Stimulated activated CD4-positive, alpha-beta T cell treated with anti-CD3 and anti-CD28 coated beads, Interleukin-2, amount 100 ng/mL, for 48 hours (primary cell): ENCODE measurements around the gene UBIAD1.
"Not testable (repeated sequence)": the region's sequence is repeated elsewhere in the genome, so short reads cannot be mapped to it uniquely, and the experiment has no call there.

Source experiments
- DNase-seq, 2 donors: peaks; one replicate each; pipeline ENCODE4 v3.0.0-alpha.2; 2020

The UBIAD1 gene

GRCh38 chr1:11280719-11281376, 7.8 kb downstream of the UBIAD1 start:
- DNase-seq = no peak

- DNase-seq = no peak
These were observed 8.7 kb downstream of the UBIAD1 start for GRCh38 chr1:11281518-11282331.

- no peak for DNase-seq
These were observed 10.2 kb downstream of the UBIAD1 start for GRCh38 chr1:11283151-11283550.

GRCh38 chr1:11284784-11285183, 11.8 kb downstream of the UBIAD1 start:
- no peak for DNase-seq

GRCh38 chr1:11285883-11286734, 13.1 kb downstream of the UBIAD1 start:
- no peak for DNase-seq

DNA sequence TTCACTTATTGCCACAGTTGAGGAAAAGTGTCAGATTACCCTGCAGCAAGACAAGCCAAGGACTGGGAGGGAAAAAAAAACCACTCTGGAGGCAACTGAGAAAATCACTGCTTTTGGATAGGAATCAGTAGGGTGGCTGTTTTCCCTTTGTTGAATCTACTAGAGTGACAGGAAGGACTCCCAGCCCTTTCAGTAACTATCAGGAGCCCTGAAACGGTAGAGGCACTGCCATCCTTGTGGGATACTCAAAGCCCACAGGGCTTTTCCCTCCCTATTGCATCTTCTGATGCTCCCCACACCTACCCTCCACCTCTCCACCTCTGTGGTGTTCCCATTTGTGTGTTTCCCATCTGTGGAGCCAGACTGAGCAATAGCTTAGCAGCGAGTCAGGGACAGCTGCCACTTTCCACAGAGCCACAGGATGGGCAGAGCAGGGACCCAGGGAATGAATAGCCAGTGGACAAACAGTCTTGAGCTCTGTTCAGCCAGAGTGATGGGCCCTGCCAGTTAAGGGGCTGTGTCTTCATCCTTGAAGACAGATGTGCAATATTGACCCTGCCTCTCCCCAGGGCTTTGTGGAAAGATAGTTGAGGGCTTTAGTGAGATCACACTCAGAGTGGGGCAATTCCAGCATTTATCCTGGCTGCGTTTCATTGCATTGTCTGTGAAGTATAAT, 13.9 kb downstream of the UBIAD1 start:
- no peak for DNase-seq

DNA sequence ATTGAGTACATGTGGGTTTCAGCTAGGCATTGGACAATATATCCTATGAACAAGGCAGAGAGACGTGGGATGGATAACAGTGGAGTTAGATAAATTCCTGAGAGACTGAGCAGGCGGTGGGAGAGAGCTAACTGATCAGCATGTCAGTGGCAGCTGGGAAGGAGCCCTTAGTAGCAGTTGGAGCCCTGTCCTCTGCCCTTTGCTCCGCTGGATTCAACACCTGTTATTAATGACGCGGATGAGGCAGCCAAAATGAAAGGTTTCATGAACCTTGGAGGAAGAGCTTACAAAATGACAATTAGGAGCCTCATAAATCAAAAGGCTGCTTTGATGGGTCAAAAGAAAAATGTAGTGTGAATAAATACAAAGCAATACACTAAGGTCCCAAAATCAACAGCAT, 16.1 kb downstream of the UBIAD1 start:
- DNase-seq = no peak

- DNase-seq = no peak
These were observed 18.1 kb downstream of the UBIAD1 start for GRCh38 chr1:11291049-11291448.

DNA sequence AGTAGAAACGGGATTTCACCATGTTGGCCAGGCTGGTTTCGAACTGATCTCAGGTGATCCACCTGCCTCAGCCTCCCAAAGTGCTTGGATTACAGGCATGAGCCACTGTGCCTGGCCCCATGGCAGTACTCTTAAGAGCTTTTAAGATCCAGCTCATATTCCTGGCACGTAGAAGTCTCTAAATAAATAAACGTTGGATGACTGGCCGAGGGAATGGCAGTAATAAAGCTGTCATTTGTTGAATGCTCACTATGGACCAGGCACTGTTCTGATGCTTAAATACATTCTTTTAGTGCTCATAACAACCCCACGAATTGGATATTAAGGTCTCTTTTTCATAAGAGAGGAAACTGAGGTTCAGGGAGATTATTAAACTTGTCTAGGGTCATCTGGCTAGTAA, 20.9 kb downstream of the UBIAD1 start:
- no peak for DNase-seq

DNA sequence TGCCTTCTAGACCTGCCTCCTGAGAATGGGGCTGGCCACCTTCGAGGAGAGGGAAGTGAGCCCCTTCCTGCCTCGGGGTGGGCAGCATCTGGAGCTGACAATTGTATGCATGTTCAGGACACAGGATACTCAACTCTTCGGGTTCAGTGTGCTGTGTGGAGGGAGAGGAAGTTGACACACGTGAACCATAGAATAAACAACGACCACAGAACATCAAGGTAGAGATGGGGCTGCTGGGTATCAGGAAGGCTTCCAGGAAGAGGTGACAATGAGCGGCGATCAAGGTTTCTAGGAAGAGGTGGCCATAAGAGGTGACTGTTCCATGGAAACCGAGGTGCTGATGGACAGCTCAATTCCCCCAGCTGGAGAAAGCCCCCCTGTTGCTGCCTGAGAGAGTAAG, 22.0 kb downstream of the UBIAD1 start:
- no peak for DNase-seq

GRCh38 chr1:11295905-11296304, 22.9 kb downstream of the UBIAD1 start:
- DNase-seq = no peak

- DNase-seq = not testable (repeated sequence)
These were observed 24.8 kb downstream of the UBIAD1 start for GRCh38 chr1:11297774-11298173.

DNA sequence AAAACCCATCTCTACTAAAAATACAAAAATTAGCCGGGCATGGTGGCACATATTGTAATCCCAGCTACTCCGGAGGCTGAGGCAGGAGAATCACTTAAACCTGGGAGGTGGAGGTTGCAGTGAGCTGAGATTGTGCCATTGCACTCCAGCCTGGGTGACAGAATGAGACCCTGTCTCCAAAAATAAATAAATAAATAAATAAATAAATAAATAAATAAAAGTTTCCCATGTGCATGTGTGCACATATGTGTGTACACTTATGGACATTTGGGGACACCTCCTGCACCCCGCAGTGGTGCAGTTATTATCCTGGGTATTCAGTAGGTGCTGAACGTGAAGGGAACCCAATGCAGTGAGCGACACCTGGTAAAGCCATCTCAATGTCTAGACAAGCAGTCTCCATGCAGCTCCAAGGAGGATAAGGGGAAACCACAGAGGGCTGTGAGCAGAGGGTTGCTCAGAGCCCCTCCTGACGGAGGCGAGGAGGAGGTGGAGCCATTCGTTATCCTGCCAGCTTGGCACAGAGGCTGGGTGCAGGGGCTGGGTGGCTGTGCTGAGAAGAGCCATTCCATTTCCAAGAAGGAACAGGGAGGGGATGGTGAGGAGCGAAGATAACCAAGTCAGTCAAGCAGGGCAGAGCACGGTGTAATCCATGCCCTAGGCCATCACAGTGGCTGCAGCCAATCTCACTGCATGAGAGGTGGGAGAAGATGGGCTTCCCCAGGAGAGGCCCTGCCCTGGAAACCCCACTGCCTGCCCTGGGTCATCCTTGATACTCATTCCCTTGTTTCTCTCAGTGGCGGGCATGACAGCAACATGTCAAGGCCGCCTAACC, 25.6 kb downstream of the UBIAD1 start:
- no peak for DNase-seq

DNA sequence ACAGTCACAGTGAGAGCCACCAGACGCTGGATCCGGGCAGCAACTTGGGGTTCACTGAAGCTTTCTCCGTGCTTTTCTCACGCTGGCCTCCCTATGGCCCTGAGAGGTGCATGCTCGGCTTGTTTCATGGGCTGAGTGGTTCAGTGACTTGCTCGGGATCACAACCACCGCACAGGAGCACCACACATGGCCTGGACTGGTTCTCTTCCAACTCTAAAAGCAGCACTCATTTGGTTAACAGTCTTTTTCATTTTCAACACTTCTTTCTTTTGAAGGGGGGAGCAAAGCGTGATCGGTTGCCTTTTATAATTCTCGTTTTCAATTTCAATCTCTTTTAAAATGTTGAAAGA, 26.2 kb downstream of the UBIAD1 start:
- no peak for DNase-seq

DNA sequence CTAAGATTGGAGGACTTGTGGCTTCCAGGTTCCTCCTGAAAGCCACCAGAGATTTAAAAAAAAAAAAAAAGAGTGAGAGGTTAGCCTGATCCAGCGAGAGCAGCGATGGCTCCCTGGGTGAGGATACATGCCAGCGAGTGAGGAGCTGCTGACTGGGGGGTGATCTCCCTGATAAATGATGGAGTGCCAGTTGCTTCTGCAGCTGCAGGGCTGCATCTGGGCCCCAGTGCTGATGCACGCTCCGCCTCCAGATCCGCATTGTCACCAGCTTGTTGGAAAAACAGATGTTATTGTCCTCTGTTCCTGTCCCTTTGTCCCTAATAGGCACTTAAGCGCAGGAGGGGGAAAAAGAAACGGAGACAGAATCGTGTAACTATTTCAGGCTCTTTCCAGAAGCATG, 28.6 kb downstream of the UBIAD1 start:
- no peak for DNase-seq

GRCh38 chr1:11302366-11302765, 29.4 kb downstream of the UBIAD1 start:
- DNase-seq = no peak

DNA sequence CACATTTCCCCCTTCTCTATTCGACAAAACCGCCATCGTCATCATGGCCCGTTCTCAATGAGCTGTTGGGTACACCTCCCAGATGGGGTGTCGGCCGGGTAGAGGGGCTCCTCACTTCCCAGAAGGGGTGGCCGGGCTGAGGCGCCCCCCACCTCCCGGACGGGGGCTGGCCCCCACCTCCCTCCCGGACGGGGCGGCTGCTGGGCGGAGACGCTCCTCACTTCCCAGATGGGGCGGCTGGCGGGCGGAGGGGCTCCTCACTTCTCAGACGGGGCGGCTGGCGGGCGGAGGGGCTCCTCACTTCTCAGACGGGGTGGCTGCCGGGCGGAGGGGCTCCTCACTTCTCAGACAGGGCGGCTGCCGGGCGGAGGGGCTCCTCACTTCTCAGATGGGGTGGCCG, 32.5 kb downstream of the UBIAD1 start:
- not testable (repeated sequence) for DNase-seq

DNA sequence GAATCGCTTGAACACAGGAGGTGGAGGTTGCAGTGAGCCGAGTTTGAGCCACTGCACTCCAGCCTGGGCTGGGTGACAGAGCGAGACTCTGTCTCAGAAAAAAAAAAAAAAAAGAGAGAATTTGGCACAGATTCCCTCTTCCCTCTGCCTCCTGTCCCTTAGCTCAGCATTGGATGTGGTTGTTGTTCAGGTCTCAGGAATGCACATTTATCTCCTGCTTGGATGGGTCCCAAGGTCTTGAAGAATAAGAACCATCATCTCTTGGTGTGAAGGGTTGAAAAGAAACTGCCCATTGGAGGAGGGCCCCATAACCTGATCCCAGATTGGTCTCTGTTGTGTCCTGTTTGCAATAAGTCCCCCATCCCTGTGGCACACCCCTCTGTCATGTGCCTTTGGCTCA, 34.9 kb downstream of the UBIAD1 start:
- DNase-seq = no peak

DNA sequence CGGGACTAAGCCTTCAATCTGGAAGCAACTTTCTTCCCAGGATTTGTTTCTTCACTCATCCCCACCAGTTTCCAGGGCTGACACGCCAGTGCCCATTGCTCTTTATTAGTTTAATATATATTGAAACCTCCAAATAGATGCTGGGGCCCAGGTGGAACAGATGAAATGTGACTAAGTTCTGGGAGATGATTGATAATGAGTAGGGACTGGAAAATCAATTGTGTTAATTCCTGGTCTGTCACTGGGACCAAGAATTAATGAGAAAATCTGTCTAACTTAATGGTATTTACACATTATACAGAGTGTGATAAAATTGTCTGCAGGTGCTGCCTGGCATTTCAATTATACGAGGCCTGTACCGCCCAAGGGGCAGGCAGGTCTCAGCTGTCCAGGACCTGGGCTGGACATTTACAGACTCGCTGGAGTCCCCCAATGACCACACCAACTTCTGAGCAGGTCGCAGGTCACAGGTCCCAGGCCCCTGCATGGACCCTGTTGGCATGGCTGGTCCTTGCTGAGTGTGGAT, 35.8 kb downstream of the UBIAD1 start:
- no peak for DNase-seq

GRCh38 chr1:11309385-11309784, 36.4 kb downstream of the UBIAD1 start:
- DNase-seq = no peak

- no peak for DNase-seq
These were observed 39.1 kb downstream of the UBIAD1 start for GRCh38 chr1:11311816-11312755.
